Measurements from ENCODE around the gene MSLN. TPM values are rescaled to one million over a fixed set of nuclear protein-coding genes. Genes with fewer than 3 reads are reported as not detected.

Gene MSLN
- total and polyA plus RNA-seq, 2 of the 8 experiments (the other 6 are each of a cell fraction or from before 2014, with no cell fraction given): 0.28 to 0.50 TPM

GRCh38 chr16:722835-723633 is 37.5 kb upstream of the MSLN start:
- Histone ChIP-seq H4K8ac (ENCODE audit: extremely low read depth, insufficient read depth, low read length) (peak overlapping the region; percentile 51; the same call in 1 of the 2 replicates), H3K4me3 (ENCODE audit: extremely low read depth in 1 of 4, insufficient read depth in 2 of 4, low read depth in 3 of 4, low read length in 4 of 4) (no peak overlapping the region), H3K18ac (ENCODE audit: extremely low read depth, low read length) (no peak overlapping the region), H2BK5ac (ENCODE audit: low read depth, low read length) (no peak overlapping the region), H2BK20ac (ENCODE audit: low read length) (no peak overlapping the region), H3K23me2 (ENCODE audit: low read depth, low read length) (peaks cover 22% of the 10 kb centered on the region; the same call in 1 of the 2 replicates), H3K4me1 (replicated peaks in 1 of 4; ENCODE audit: control insufficient read depth in 3 of 4, insufficient read depth in 4 of 4, low read length in 3 of 4) (peaks cover 0 to 25% (median 14%) of the 10 kb centered on the region in 4 experiments; a peak in 5 of 7 replicates), H2BK15ac (ENCODE audit: low read length) (no peak overlapping the region), H3K56ac (replicated peaks; ENCODE audit: insufficient read length, low read depth, low read length) (no peak overlapping the region), H2AFZ (ENCODE audit: low read length) (no peak overlapping the region), H4K20me1 (replicated peaks in 1 of 2; ENCODE audit: control insufficient read depth in 1 of 2, insufficient read depth in 2 of 2, low read length in 2 of 2) (peaks cover 4 to 19% of the 10 kb centered on the region in 2 experiments), H2AK5ac (ENCODE audit: low read depth, low read length) (no peak overlapping the region), H3K14ac (ENCODE audit: insufficient read length) (no peak overlapping the region), H3K9ac (replicated peaks in 1 of 4; ENCODE audit: extremely low read depth in 1 of 4, low read depth in 3 of 4, low read length in 3 of 4) (no peak overlapping the region), H3K27ac (ENCODE audit: low read depth, low read length) (no peak overlapping the region), H4K91ac (replicated peaks; ENCODE audit: insufficient read length, low read length) (no peak overlapping the region), H3K9me3 (ENCODE audit: insufficient read depth in 2 of 2, low read depth in 1 of 2, low read length in 1 of 2) (no peaks in the 10 kb centered on the region; a peak in 1 of 4 replicates), H3K4ac (replicated peaks; ENCODE audit: insufficient read length, low read depth, low read length) (no peak overlapping the region), H3K23ac (ENCODE audit: insufficient read length) (no peak overlapping the region), H2BK12ac (ENCODE audit: low read depth, low read length) (no peak overlapping the region), H2BK120ac (replicated peaks; ENCODE audit: low read depth, low read length) (no peak overlapping the region), H3K79me2 (ENCODE audit: control insufficient read depth in 1 of 2, insufficient read depth in 2 of 2, low read length in 2 of 2) (no peaks in the 10 kb centered on the region), H3K36me3 (ENCODE audit: control insufficient read depth in 2 of 4, insufficient read depth in 4 of 4, low read length in 3 of 4) (peaks cover 0 to 6% (median 0%) of the 10 kb centered on the region in 4 experiments; a peak in 1 of 8 replicates), H3K27me3 (replicated peaks in 1 of 4; ENCODE audit: control insufficient read depth in 3 of 4, extremely low read depth in 1 of 4, insufficient read depth in 3 of 4, low read length in 3 of 4) (peaks cover 0 to 22% (median 5%) of the 10 kb centered on the region in 4 experiments; a peak in 4 of 7 replicates), H3K4me2 (ENCODE audit: insufficient read depth in 1 of 2, low read depth in 2 of 2, low read length in 2 of 2) (no peak overlapping the region), H4K5ac (ENCODE audit: insufficient read length, low read depth, low read length) (no peak overlapping the region), H3K79me1 (ENCODE audit: low read depth, low read length) (no peaks in the 10 kb centered on the region)
- FAIRE-seq (no peak), DNase-seq (ENCODE audit: low read depth in 1 of 2, low spot score in 2 of 2) (no peak)
- ChIA-PET CTCF (ENCODE audit: partially characterized antibody) (interaction anchor here (0.6 to 35.8 kb wide), 5 partner anchors 6 to 62 kb away, joined by 3 to 977 read pairs (median 424); partner anchors contain the start of genes ANTKMT, CCDC78, CHTF18 and CIAO3), POLR2A (ENCODE audit: partially characterized antibody) (interaction anchor here (0.7 to 23.0 kb wide), 12 partner anchors 4 to 609 kb away, joined by 3 to 353 read pairs (median 7); partner anchors contain the start of genes ANTKMT, CCDC78, CHTF18 and CIAO3)
- 95% methylated on average over 23 of the region's 24 CpGs; no CpG with 5 or more reads in 1 of the 2 experiments for WGBS, 2 experiments (ENCODE audit: extremely low coverage in 1 of 2, insufficient coverage in 1 of 2, insufficient read length in 1 of 2, insufficient replicate concordance in 2 of 2, low coverage in 1 of 2, low lambda C conversion rate in 2 of 2, missing lambda C conversion rate in 1 of 2)
- TF ChIP-seq EGR1 (IDR thresholded peaks at IDR 0.05; ENCODE audit: borderline replicate concordance, low read depth, low read length) (no peak), MAFK (IDR thresholded peaks at IDR 0.05; ENCODE audit: low read depth, low read length) (no peak), SIX5 (IDR thresholded peaks at IDR 0.05; ENCODE audit: low read depth, low read length) (no peak), HDAC2 (IDR thresholded peaks at IDR 0.05; ENCODE audit: borderline replicate concordance in 1 of 2, low read depth in 2 of 2, low read length in 2 of 2) (no peak), POLR2A (IDR thresholded peaks at IDR 0.05; ENCODE audit: control extremely low read depth in 1 of 2, low read depth in 2 of 2, low read length in 2 of 2) (no peak), BACH1 (IDR thresholded peaks at IDR 0.05; ENCODE audit: low read length) (no peak), CHD1 (IDR thresholded peaks at IDR 0.05; ENCODE audit: low read depth, low read length) (no peak), BCL11A (IDR thresholded peaks at IDR 0.05; ENCODE audit: low read depth in 2 of 2, low read length in 2 of 2) (no peak), TEAD4 (IDR thresholded peaks at IDR 0.05; ENCODE audit: low read depth, low read length) (no peak), CBX5 (IDR thresholded peaks at IDR 0.05; ENCODE audit: low read depth, low read length) (no peak)
- TF ChIP-seq, protein P1, sequence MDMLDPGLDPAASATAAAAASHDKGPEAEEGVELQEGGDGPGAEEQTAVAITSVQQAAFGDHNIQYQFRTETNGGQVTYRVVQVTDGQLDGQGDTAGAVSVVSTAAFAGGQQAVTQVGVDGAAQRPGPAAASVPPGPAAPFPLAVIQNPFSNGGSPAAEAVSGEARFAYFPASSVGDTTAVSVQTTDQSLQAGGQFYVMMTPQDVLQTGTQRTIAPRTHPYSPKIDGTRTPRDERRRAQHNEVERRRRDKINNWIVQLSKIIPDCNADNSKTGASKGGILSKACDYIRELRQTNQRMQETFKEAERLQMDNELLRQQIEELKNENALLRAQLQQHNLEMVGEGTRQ (IDR thresholded peaks at IDR 0.05; ENCODE audit: low read length): no peak
